GM23338 (cell line): ENCODE measurements around the gene RALBP1. TPM values are rescaled to one million over a fixed set of nuclear protein-coding genes. Genes with fewer than 3 reads are reported as not detected.

Experiments used
- ATAC-seq: fragments of 200-7000 bp; cut with Tn5 transposase; 3 replicates; pipeline ENCODE4 v1.9.1; 2020
- DNase-seq: peaks from one replicate; pipeline ENCODE4 v3.0.0-alpha.2; 2015; ENCODE audit warnings: low spot score
- H2AFZ ChIP-seq: fragments of 200-600 bp; sonication (generic); 2 replicates; pipeline ENCODE4 v1.8.0; 2016; ENCODE audit warnings: antibody characterized with exemption, mild to moderate bottlenecking, moderate library complexity
- H3F3A ChIP-seq: fragments of 200-600 bp; sonication (generic); replicated peaks from 2 replicates; pipeline ENCODE4 v1.8.0; 2017; ENCODE audit warnings: antibody characterized with exemption, mixed run types, low read depth
- H3K27ac ChIP-seq: fragments of 200-600 bp; sonication (generic); 2 replicates; pipeline ENCODE4 v1.6.1; 2016; ENCODE audit warnings: low read depth
- H3K27me3 ChIP-seq: fragments of 200-600 bp; sonication (generic); 2 replicates; pipeline ENCODE4 v1.8.0; 2016; ENCODE audit warnings: mild to moderate bottlenecking, mixed run types, moderate library complexity; ENCODE audit not compliant: insufficient read depth
- H3K36me3 ChIP-seq: fragments of 200-600 bp; sonication (generic); 2 replicates; pipeline ENCODE4 v1.8.0; 2016; ENCODE audit warnings: mild to moderate bottlenecking; ENCODE audit not compliant: insufficient read depth
- H3K4me1 ChIP-seq: fragments of 200-600 bp; sonication (generic); 2 replicates; pipeline ENCODE4 v1.8.0; 2016; ENCODE audit warnings: mild to moderate bottlenecking, moderate library complexity; ENCODE audit not compliant: insufficient read depth
- H3K4me2 ChIP-seq: fragments of 200-600 bp; sonication (generic); 2 replicates; pipeline ENCODE4 v1.7.1; 2017; ENCODE audit warnings: mixed run types
- H3K4me3 ChIP-seq: fragments of 200-600 bp; sonication (generic); 2 replicates; pipeline ENCODE4 v1.6.1; 2016; ENCODE audit warnings: mixed run types
- H3K79me2 ChIP-seq: fragments of 200-600 bp; sonication (generic); replicated peaks from 2 replicates; pipeline ENCODE4 v1.8.0; 2017; ENCODE audit warnings: mild to moderate bottlenecking; ENCODE audit not compliant: insufficient read depth
- H3K9me2 ChIP-seq: fragments of 200-600 bp; sonication (generic); 2 replicates; pipeline ENCODE4 v1.8.0; 2017; ENCODE audit not compliant: insufficient read depth
- H4K20me1 ChIP-seq: fragments of 200-600 bp; sonication (generic); replicated peaks from 2 replicates; pipeline ENCODE4 v1.8.0; 2017; ENCODE audit warnings: mild to moderate bottlenecking; ENCODE audit not compliant: insufficient read depth
- H3K27ac Mint-ChIP-seq: 2 replicates; pipeline ENCODE4 v1.8.0; 2020; ENCODE audit warnings: inconsistent platforms, mild to moderate bottlenecking, moderate library complexity, mixed read lengths
- H3K27me3 Mint-ChIP-seq: 3 replicates; pipeline ENCODE4 v1.8.0; 2022; ENCODE audit warnings: low read depth, mild to moderate bottlenecking, moderate library complexity, mixed read lengths, inconsistent platforms; ENCODE audit not compliant: insufficient read depth, poor library complexity
- H3K36me3 Mint-ChIP-seq: 3 replicates; pipeline ENCODE4 v1.8.0; 2021; ENCODE audit warnings: low read depth, mild to moderate bottlenecking, inconsistent platforms, moderate library complexity, mixed read lengths
- H3K4me1 Mint-ChIP-seq: 3 replicates; pipeline ENCODE4 v1.8.0; 2020; ENCODE audit warnings: mild to moderate bottlenecking, inconsistent platforms, mixed read lengths
- H3K4me3 Mint-ChIP-seq: 3 replicates; pipeline ENCODE4 v1.8.0; 2021; ENCODE audit warnings: moderate library complexity, mild to moderate bottlenecking, inconsistent platforms, mixed read lengths
- H3K9me3 Mint-ChIP-seq: 3 replicates; pipeline ENCODE4 v1.8.0; 2020; ENCODE audit warnings: moderate library complexity, mild to moderate bottlenecking, inconsistent platforms, mixed read lengths
- CREB1 ChIP-seq: fragments of 250-450 bp; sonication (Bioruptor Pico); IDR thresholded peaks from 2 replicates; pipeline ENCODE4 v1.5.0; 2020; ENCODE audit warnings: low read depth, mild to moderate bottlenecking, moderate library complexity
- ETS1 ChIP-seq: IDR thresholded peaks from 2 replicates; pipeline ENCODE4 v1.6.1; 2016; ENCODE audit warnings: antibody characterized with exemption
- EZH2 ChIP-seq: fragments of 200-600 bp; sonication (generic); IDR thresholded peaks from one replicate; pipeline ENCODE4 v1.8.0; 2017; ENCODE audit warnings: antibody characterized with exemption, mild to moderate bottlenecking, low read depth; ENCODE audit not compliant: unreplicated experiment
- EZH2phosphoT487 ChIP-seq: fragments of 200-600 bp; sonication (generic); IDR thresholded peaks from one replicate; pipeline ENCODE4 v1.8.1; 2018; ENCODE audit warnings: antibody characterized with exemption; ENCODE audit not compliant: unreplicated experiment
- JUNB ChIP-seq: IDR thresholded peaks from one replicate; pipeline ENCODE4 v1.6.1; 2016; ENCODE audit warnings: antibody characterized with exemption; ENCODE audit not compliant: unreplicated experiment
- NANOG ChIP-seq: IDR thresholded peaks from 2 replicates; pipeline ENCODE4 v1.6.1; 2016; ENCODE audit warnings: antibody characterized with exemption, borderline replicate concordance
- POLR2AphosphoS5 ChIP-seq: IDR thresholded peaks from 2 replicates; pipeline ENCODE4 v1.6.1; 2016; ENCODE audit warnings: antibody characterized with exemption, low read depth
- REST ChIP-seq: IDR thresholded peaks from one replicate; pipeline ENCODE4 v1.6.1; 2018; ENCODE audit warnings: antibody characterized with exemption; ENCODE audit not compliant: unreplicated experiment
- STAT1 ChIP-seq: IDR thresholded peaks from one replicate; pipeline ENCODE4 v1.6.1; 2016; ENCODE audit warnings: antibody characterized with exemption; ENCODE audit not compliant: unreplicated experiment
- ZNF114 ChIP-seq: fragments of 250-450 bp; sonication (Bioruptor Pico); IDR thresholded peaks from 2 replicates; pipeline ENCODE4 v1.5.0; 2020; ENCODE audit warnings: mild to moderate bottlenecking, moderate library complexity
- ZNF331 ChIP-seq: fragments of 250-450 bp; sonication (Bioruptor Pico); IDR thresholded peaks from 2 replicates; pipeline ENCODE4 v1.5.0; 2020; ENCODE audit warnings: low read depth, mild to moderate bottlenecking, moderate library complexity
- polyA plus RNA-seq: library from polyadenylated mRNA; unstranded; fragments of >200 nt; fragmentation: Nextera tagmentation; extraction: Ambion mirVana; gene quantifications from 2 replicates; pipeline ENCODE4 v1.2.1, GENCODE V29; 2016
- total RNA-seq: library from RNA; depleted of rRNA; stranded (reverse); fragments of >200 nt; shearing (Covaris generic); gene quantifications from 2 replicates; pipeline ENCODE4 v1.2.3, GENCODE V29; 2014
- TF ChIP-seq, protein P1 (sequence below): fragments of 250-450 bp; sonication (Bioruptor Pico); IDR thresholded peaks from 2 replicates; pipeline ENCODE4 v1.5.0; 2020; ENCODE audit warnings: mild to moderate bottlenecking, moderate library complexity

Gene RALBP1
- total and polyA plus RNA-seq, 2 experiments from 2014 or later: 80.9 to 103 TPM

GRCh38 chr18:9435041-9435440 lies 40.3 kb upstream of the RALBP1 start:
- Mint-ChIP-seq H3K4me3 (no peak overlapping the region), H3K27ac (no peak overlapping the region), H3K27me3 (peaks cover 7% of the 10 kb centered on the region), H3K9me3 (peaks cover 14% of the 10 kb centered on the region; the same call in 2 of the 3 replicates), H3K4me1 (peaks cover 8% of the 10 kb centered on the region), H3K36me3 (peaks cover 5% of the 10 kb centered on the region; the same call in 2 of the 3 replicates)
- peaks cover 3% of the 10 kb centered on the region; the same call in 1 of the 2 replicates for H3K36me3 ChIP-seq
- H3K27ac ChIP-seq: no peak overlapping the region
- no peak for ATAC-seq
- no peak overlapping the region for H3K4me3 ChIP-seq
- H3K4me1 ChIP-seq: 0 out of 2 replicates have a peak, but pooled peaks cover 8% of the 10 kb centered on the region
- no peak for TF ChIP-seq EZH2phosphoT487
- TF ChIP-seq EZH2: no peak
- TF ChIP-seq REST: no peak
- TF ChIP-seq POLR2AphosphoS5: no peak
- TF ChIP-seq, protein P1, sequence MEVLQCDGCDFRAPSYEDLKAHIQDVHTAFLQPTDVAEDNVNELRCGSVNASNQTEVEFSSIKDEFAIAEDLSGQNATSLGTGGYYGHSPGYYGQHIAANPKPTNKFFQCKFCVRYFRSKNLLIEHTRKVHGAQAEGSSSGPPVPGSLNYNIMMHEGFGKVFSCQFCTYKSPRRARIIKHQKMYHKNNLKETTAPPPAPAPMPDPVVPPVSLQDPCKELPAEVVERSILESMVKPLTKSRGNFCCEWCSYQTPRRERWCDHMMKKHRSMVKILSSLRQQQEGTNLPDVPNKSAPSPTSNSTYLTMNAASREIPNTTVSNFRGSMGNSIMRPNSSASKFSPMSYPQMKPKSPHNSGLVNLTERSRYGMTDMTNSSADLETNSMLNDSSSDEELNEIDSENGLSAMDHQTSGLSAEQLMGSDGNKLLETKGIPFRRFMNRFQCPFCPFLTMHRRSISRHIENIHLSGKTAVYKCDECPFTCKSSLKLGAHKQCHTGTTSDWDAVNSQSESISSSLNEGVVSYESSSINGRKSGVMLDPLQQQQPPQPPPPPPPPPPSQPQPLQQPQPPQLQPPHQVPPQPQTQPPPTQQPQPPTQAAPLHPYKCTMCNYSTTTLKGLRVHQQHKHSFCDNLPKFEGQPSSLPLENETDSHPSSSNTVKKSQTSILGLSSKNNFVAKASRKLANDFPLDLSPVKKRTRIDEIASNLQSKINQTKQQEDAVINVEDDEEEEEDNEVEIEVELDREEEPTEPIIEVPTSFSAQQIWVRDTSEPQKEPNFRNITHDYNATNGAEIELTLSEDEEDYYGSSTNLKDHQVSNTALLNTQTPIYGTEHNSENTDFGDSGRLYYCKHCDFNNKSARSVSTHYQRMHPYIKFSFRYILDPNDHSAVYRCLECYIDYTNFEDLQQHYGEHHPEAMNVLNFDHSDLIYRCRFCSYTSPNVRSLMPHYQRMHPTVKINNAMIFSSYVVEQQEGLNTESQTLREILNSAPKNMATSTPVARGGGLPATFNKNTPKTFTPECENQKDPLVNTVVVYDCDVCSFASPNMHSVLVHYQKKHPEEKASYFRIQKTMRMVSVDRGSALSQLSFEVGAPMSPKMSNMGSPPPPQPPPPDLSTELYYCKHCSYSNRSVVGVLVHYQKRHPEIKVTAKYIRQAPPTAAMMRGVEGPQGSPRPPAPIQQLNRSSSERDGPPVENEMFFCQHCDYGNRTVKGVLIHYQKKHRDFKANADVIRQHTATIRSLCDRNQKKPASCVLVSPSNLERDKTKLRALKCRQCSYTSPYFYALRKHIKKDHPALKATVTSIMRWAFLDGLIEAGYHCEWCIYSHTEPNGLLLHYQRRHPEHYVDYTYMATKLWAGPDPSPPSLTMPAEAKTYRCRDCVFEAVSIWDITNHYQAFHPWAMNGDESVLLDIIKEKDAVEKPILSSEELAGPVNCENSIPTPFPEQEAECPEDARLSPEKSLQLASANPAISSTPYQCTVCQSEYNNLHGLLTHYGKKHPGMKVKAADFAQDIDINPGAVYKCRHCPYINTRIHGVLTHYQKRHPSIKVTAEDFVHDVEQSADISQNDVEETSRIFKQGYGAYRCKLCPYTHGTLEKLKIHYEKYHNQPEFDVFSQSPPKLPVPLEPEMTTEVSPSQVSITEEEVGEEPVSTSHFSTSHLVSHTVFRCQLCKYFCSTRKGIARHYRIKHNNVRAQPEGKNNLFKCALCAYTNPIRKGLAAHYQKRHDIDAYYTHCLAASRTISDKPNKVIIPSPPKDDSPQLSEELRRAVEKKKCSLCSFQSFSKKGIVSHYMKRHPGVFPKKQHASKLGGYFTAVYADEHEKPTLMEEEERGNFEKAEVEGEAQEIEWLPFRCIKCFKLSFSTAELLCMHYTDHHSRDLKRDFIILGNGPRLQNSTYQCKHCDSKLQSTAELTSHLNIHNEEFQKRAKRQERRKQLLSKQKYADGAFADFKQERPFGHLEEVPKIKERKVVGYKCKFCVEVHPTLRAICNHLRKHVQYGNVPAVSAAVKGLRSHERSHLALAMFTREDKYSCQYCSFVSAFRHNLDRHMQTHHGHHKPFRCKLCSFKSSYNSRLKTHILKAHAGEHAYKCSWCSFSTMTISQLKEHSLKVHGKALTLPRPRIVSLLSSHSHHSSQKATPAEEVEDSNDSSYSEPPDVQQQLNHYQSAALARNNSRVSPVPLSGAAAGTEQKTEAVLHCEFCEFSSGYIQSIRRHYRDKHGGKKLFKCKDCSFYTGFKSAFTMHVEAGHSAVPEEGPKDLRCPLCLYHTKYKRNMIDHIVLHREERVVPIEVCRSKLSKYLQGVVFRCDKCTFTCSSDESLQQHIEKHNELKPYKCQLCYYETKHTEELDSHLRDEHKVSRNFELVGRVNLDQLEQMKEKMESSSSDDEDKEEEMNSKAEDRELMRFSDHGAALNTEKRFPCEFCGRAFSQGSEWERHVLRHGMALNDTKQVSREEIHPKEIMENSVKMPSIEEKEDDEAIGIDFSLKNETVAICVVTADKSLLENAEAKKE: no peak
- TF ChIP-seq JUNB: no peak
- TF ChIP-seq ETS1: no peak
- TF ChIP-seq ZNF114: no peak
- no peak for TF ChIP-seq NANOG
- no peak for TF ChIP-seq CREB1 (CRISPR knock-in tag)
- TF ChIP-seq STAT1: no peak
- TF ChIP-seq ZNF331: no peak
- H3K79me2 ChIP-seq: no peaks in the 10 kb centered on the region
- peak; percentile 8 for DNase-seq
- H4K20me1 ChIP-seq: no peaks in the 10 kb centered on the region
- H3K27me3 ChIP-seq: no peaks in the 10 kb centered on the region
- H2AFZ ChIP-seq: peak overlapping the region; percentile 76
- H3K4me2 ChIP-seq: no peak overlapping the region
- no peaks in the 10 kb centered on the region for H3F3A ChIP-seq
- H3K9me2 ChIP-seq: no peaks in the 10 kb centered on the region
